Breast epithelium (tissue), 4 donors: ENCODE data around the gene PTBP3. TPM values are rescaled to one million over a fixed set of nuclear protein-coding genes. Genes with fewer than 3 reads are reported as not detected.
A peak's percentile ranks its signal among the peaks of the same experiment; 100 is the strongest.

Experiments
- DNase-seq, 2 donors: peaks; one replicate each; pipeline ENCODE4 v3.0.0-alpha.2; 2019; ENCODE audit warnings: low spot score in 2 of 2
- H3K27ac ChIP-seq, 2 donors: fragments of 200-600 bp; sonication (generic) in 1 of 2; one replicate each; pipeline ENCODE4 v1.5.1; 2016 to 2019; ENCODE audit warnings: mild to moderate bottlenecking in 1 of 2
- H3K27me3 ChIP-seq, 2 donors: fragments of 200-600 bp; sonication (generic) in 1 of 2; one replicate each; pipeline versions ENCODE4 v1.5.1 to v1.6.0; 2017 to 2019; ENCODE audit warnings: control low read depth in 1 of 2, mild to moderate bottlenecking in 1 of 2
- H3K36me3 ChIP-seq: fragments of 200-600 bp; one replicate; pipeline ENCODE4 v1.5.1; 2019
- H3K4me1 ChIP-seq, 2 donors: fragments of 200-600 bp; sonication (generic); one replicate each; pipeline ENCODE4 v1.5.1; 2016 to 2019; ENCODE audit warnings: control low read depth in 1 of 2
- H3K4me3 ChIP-seq, 3 donors: fragments of 200-600 bp; sonication (generic); 1 replicate in 2 of 3; 2 replicates in 1 of 3; pipeline ENCODE4 v1.5.1; 2016 to 2019; ENCODE audit warnings: mild to moderate bottlenecking in 3 of 3, moderate library complexity in 2 of 3
- H3K9me3 ChIP-seq, 2 donors: fragments of 200-600 bp; sonication (generic) in 1 of 2; one replicate each; pipeline ENCODE4 v1.5.1; 2016 to 2019; ENCODE audit warnings: control low read depth in 1 of 2
- POLR2A ChIP-seq: fragments of 450-650 bp; IDR thresholded peaks from one replicate; pipeline ENCODE4 v1.6.1; 2016; ENCODE audit warnings: antibody characterized with exemption, mild to moderate bottlenecking, moderate library complexity
- POLR2AphosphoS5 ChIP-seq, 3 donors: sonication (generic); formaldehyde crosslinking; IDR thresholded peaks; one replicate each; pipeline ENCODE4 v1.6.1; 2017; ENCODE audit warnings: antibody characterized with exemption in 3 of 3
- intact Hi-C: fragments of 100-400 bp; cut with DNase I; formaldehyde crosslinking; loops from one replicate; pipeline ENCODE4 v1.15.1; 2023; ENCODE audit warnings: low total_unique reads
- total RNA-seq, 3 donors: library from RNA; depleted of rRNA; stranded (reverse); fragments of >200 nt; gene quantifications; one replicate each; pipeline ENCODE4 v1.1.0, GENCODE V29; 2016
- TF ChIP-seq, protein P1 (sequence below), 3 donors: fragments of 450-650 bp; IDR thresholded peaks; one replicate each; pipeline ENCODE4 v1.5.1; 2016 to 2017; ENCODE audit warnings: antibody characterized with exemption in 3 of 3, mild to moderate bottlenecking in 3 of 3, moderate library complexity in 3 of 3

Gene PTBP3
- total RNA-seq, 3 donors from 2014 or later = 30.6 to 80.2 (median 50.5) TPM

DNA sequence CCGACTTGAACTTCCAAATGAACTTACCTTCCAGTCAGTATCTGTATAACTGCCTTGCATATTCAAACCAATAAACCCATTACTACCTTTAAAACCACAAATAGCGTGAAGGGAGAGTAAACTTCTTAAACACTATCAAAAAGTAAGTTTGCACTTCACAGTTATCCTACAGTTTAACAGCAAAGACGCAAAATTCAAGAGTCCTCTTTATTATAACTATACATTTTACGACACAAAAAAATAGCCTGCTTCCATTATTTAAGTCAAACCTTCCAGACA lies 1.8 kb downstream of the PTBP3 start:
- TF ChIP-seq, protein P1, sequence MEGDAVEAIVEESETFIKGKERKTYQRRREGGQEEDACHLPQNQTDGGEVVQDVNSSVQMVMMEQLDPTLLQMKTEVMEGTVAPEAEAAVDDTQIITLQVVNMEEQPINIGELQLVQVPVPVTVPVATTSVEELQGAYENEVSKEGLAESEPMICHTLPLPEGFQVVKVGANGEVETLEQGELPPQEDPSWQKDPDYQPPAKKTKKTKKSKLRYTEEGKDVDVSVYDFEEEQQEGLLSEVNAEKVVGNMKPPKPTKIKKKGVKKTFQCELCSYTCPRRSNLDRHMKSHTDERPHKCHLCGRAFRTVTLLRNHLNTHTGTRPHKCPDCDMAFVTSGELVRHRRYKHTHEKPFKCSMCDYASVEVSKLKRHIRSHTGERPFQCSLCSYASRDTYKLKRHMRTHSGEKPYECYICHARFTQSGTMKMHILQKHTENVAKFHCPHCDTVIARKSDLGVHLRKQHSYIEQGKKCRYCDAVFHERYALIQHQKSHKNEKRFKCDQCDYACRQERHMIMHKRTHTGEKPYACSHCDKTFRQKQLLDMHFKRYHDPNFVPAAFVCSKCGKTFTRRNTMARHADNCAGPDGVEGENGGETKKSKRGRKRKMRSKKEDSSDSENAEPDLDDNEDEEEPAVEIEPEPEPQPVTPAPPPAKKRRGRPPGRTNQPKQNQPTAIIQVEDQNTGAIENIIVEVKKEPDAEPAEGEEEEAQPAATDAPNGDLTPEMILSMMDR (IDR thresholded peaks at IDR 0.05) = no peak
- TF ChIP-seq POLR2A (no peak), POLR2AphosphoS5 (IDR thresholded peaks at IDR 0.05) (no peak)
- H3K27me3 ChIP-seq = no peaks in the 10 kb centered on the region
- H3K36me3 ChIP-seq = no peaks in the 10 kb centered on the region
- no peak for DNase-seq
- H3K4me3 ChIP-seq = peak overlapping the region in 2 of 3 donors; percentile 85 to 99
- H3K4me1 ChIP-seq = peaks cover 0 to 19% of the 10 kb centered on the region in 2 donors
- intact Hi-C loops = no loop called here
- no peaks in the 10 kb centered on the region for H3K9me3 ChIP-seq
- H3K27ac ChIP-seq = peak overlapping the region in 1 of 2 donors; percentile 60

DNA sequence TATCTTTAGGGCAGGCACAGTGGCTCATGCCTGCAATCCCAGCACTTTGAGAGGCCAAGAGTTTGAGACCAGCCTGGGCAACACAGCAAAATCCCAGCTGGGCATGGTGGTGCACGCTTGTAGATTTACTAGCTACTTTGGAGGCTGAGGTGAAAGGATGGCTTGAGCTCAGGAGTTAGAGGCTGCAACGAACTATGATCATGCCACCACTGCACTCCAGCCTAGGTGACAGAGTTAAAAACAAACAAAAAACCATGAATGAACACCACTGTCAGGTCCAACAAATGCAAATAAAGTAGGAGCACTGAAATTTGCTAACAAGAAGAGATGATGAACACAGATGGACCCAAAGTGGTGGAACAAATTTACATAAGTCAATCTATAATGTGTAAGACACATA lies 4.9 kb downstream of the PTBP3 start:
- peaks cover 0 to 19% of the 10 kb centered on the region in 2 donors for H3K4me1 ChIP-seq
- DNase-seq = no peak
- H3K36me3 ChIP-seq = no peaks in the 10 kb centered on the region
- no peaks in the 10 kb centered on the region for H3K27me3 ChIP-seq
- intact Hi-C loops = no loop called here
- no peak overlapping the region for H3K4me3 ChIP-seq
- H3K27ac ChIP-seq = no peak overlapping the region
- peaks cover 0 to under 1% of the 10 kb centered on the region in 2 donors for H3K9me3 ChIP-seq
- TF ChIP-seq POLR2AphosphoS5 (IDR thresholded peaks at IDR 0.05) (no peak), POLR2A (no peak)
- TF ChIP-seq, protein P1 (IDR thresholded peaks at IDR 0.05) = no peak

DNA sequence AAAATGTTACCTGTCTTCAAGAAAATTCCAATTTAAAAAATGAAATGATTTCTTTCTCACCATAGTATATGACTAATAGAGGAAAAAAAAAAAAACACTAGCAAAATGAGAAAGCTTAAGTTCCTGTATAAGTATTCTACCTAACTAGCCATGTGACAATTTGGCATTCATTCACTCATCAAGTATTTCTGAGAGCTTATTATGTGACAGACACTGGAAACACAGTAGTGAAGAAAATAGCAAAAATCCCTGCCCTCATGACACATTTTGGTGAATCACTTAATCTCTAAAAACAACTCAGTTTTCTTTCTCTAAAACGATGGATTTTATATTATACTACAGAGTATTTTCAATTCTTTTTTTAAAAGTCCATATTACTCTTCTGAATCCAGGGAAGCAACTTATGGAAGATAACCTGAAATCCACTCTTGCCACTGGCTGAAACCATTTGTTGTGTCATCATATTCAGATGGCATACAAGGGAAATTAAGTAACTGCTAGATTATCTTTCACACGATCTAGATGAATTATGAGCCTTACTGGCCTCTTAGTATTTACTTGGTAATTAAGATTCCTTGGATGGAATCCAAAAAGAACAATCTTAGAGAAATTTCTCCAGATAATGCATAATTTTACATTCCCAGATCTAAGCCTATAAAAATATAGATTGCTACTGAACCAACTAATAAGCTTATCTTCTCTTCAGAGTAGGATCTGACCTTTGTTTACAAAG lies 5.5 kb downstream of the PTBP3 start:
- Histone ChIP-seq H3K4me3 (no peak overlapping the region), H3K9me3 (peaks cover 0 to 7% of the 10 kb centered on the region in 2 donors), H3K36me3 (no peaks in the 10 kb centered on the region), H3K27me3 (no peaks in the 10 kb centered on the region), H3K4me1 (peaks cover 0 to 19% of the 10 kb centered on the region in 2 donors), H3K27ac (no peak overlapping the region)
- DNase-seq = no peak
- intact Hi-C loops = no loop called here
- TF ChIP-seq POLR2A = no peak
- TF ChIP-seq, protein P1 (IDR thresholded peaks at IDR 0.05) = no peak
- no peak for TF ChIP-seq POLR2AphosphoS5 (IDR thresholded peaks at IDR 0.05)

DNA sequence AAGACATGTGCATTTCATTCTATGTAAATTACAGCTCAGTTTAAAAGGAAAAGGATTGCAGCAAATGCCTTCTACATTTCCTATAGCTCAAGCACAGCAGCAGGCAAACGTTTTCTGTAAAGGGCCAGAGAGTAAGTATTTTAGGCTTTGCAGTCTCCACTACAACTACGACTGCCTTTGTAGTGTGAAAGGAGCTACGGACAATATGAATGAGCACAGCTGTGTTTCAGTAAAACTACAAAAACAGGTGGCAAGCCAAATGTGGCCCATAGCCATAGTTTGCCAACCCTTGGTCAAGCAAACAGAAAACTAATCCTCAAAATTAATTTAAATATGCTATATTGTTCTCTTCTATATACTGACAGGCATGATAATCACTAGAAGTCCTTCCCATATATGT lies 7.2 kb downstream of the PTBP3 start:
- intact Hi-C loops = no loop called here
- Histone ChIP-seq H3K27me3 (no peaks in the 10 kb centered on the region), H3K36me3 (no peaks in the 10 kb centered on the region), H3K9me3 (peaks cover 0 to 9% of the 10 kb centered on the region in 2 donors), H3K4me3 (no peak overlapping the region), H3K4me1 (peaks cover 0 to 9% of the 10 kb centered on the region in 2 donors), H3K27ac (no peak overlapping the region)
- no peak for DNase-seq
- TF ChIP-seq POLR2A = no peak
- TF ChIP-seq POLR2AphosphoS5 (IDR thresholded peaks at IDR 0.05) = no peak
- TF ChIP-seq, protein P1 (IDR thresholded peaks at IDR 0.05) = no peak

DNA sequence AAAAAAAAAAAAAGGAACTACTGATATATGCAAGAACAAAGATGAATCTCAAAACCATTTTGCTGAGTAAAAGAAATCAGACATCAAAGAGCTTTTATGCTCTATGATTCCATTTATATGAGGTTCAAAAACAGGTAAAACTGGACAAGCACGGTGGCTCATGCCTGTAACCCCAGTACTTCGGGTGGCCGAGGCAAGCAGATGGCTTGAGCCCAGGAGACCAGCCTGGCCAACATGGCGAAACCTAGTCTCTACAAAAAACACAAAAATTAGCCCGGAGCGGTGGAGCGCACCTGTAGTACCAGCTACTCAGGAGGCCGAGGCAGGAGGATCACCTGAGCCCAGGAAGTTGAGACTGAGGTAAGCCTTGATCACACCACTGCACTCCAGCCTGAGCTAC lies 7.8 kb downstream of the PTBP3 start:
- H3K27me3 ChIP-seq = no peaks in the 10 kb centered on the region

More for the DNA sequence above, 7.8 kb downstream of the PTBP3 start:
- TF ChIP-seq, protein P1 (IDR thresholded peaks at IDR 0.05) = no peak
- no peak for TF ChIP-seq POLR2A
- Histone ChIP-seq H3K4me3 (no peak overlapping the region), H3K4me1 (peaks cover 0 to 3% of the 10 kb centered on the region in 2 donors), H3K36me3 (no peaks in the 10 kb centered on the region), H3K9me3 (peaks cover 0 to 9% of the 10 kb centered on the region in 2 donors), H3K27ac (peak overlapping the region in 1 of 2 donors; percentile 14)
- intact Hi-C loops = no loop called here
- DNase-seq = no peak
